ENCODE results near the gene SLF2.

Gene SLF2, protein sequence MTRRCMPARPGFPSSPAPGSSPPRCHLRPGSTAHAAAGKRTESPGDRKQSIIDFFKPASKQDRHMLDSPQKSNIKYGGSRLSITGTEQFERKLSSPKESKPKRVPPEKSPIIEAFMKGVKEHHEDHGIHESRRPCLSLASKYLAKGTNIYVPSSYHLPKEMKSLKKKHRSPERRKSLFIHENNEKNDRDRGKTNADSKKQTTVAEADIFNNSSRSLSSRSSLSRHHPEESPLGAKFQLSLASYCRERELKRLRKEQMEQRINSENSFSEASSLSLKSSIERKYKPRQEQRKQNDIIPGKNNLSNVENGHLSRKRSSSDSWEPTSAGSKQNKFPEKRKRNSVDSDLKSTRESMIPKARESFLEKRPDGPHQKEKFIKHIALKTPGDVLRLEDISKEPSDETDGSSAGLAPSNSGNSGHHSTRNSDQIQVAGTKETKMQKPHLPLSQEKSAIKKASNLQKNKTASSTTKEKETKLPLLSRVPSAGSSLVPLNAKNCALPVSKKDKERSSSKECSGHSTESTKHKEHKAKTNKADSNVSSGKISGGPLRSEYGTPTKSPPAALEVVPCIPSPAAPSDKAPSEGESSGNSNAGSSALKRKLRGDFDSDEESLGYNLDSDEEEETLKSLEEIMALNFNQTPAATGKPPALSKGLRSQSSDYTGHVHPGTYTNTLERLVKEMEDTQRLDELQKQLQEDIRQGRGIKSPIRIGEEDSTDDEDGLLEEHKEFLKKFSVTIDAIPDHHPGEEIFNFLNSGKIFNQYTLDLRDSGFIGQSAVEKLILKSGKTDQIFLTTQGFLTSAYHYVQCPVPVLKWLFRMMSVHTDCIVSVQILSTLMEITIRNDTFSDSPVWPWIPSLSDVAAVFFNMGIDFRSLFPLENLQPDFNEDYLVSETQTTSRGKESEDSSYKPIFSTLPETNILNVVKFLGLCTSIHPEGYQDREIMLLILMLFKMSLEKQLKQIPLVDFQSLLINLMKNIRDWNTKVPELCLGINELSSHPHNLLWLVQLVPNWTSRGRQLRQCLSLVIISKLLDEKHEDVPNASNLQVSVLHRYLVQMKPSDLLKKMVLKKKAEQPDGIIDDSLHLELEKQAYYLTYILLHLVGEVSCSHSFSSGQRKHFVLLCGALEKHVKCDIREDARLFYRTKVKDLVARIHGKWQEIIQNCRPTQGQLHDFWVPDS

DNA sequence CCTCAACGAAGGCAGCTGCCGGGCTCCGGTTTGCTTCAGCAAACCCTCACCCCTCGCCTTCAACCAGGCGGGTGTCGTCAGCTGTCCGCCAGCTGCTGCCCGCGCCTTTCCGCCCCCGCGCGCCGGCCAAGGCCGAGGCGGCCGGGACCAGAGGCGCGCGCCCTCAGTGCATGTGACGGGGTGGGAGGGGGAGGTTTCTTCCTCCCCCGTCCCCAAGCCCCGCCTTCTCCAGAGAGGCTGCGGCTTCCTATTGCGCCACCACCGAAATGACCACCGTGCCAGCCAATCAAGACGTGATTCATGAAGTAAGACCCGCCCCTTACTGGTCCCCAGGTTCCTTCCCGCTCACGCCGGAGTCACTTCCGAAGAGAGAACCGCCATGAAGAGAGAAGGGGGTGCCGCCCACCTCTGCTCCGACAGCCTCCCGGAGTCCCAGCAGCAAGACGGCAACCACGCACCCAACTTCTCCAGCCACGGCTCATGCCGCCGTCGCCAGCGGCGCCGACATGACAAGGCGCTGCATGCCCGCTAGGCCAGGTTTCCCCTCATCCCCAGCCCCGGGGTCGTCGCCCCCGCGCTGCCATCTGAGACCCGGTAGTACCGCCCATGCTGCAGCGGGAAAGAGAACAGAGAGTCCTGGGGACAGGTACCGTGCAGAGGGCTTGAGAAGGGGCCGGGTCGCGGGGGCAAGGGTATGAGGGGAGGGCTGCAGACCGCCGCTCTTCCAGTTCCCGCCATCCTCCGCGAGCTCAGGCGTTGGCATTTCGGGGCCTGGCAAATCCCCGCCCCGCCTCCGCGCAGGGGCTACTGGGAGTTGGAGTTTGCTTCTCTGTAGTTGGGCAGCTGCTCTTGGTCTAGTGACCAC is at the start of gene SLF2:
Gene SLF2, plus strand, starts transcription at position 359 of the 865 bp plus-strand sequence. Its CDS starts 148 bp downstream, at position 507.
- peak; percentile 99 for DNase-seq

DNA sequence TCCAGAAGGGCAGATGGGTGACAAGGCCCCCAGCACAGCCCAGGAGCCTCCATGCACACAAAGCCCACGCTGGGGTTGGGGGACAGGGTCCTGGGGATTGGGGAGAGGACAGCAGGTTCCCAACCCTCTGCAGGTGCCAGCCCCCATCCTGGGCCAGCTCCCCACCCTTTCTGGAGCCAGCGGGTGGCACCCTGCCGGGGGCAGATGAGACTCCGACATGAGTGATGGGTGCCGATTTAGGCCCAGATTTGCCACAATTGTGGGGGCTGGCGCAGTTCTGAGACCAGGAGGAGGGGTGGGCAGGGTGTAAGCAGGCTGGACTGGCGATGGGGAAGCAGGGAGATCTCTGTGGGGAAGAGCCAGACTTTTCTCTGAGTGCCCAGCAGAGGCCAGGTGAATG is 49.3 kb upstream of the SLF2 start:
- DNase-seq, result no peak

DNA sequence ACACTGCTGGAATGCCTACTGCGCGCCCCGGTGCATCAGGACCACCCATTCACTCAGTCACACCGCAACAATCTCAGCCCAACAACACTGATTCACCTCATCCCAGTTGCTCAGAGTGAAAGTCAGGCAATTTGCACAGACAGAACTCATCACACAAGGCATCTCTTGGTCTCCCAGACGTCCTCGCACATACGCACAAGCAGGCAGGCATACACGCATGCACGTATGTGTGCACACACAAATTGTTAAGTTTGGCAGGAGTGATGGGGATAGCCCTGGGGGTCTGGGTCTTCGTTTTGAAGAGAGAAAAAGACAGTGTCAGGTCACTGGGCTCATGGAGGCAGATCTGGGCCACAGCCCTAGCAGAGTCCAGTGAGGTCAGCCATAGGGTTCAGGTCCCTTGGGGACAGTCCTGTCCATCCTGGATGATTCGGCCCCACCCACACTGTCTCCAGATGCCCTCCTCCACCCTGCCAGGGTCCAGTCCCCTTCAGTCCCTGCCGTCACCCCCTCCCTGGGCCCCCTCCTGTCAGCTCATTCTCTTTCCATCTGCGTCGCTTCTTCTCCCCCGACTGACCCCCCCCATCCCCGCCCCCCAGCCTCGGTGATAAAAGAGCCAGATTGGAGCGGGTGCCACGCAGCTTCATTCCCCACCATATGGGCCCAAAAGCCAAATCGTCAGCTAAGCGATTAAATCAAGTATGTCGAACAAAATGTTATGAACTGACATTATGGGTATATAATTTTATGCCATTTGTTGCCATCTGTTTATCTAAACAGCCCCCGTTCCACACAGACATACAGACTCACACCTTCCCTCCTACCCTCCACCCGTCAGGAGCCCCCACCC is 48.5 kb upstream of the SLF2 start:
- no peak for DNase-seq

GRCh38 chr10:100864978-100865377 is 47.8 kb upstream of the SLF2 start:
- no peak for DNase-seq

- DNase-seq, result no peak
Measured at GRCh38 chr10:100866010-100866409, 46.8 kb upstream of the SLF2 start.

DNA sequence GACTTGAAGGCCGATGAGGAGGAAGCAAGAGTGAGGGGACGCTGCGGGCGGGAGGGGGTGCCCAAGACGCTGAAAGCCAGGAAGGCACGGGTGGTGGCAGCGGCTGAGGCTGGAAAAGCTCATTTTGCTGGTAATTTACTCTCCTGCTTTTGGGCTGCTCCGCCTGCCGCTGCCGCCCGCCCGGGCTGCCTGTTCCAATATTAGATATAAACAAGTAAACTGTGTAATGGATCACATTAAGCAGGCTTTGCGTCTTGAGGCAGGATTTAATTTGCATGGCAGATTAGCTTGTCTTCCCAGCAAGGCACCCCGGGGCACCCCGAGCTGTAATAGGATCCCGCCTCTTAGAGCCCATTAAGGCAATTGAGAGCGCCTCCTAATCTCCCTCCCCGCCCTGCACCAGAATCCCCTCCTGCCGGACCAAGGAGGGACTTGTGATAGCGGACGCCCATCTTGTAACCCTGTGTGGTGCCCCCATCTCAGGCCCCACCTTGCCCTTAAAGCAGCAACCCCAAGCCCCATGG is 46.1 kb upstream of the SLF2 start:
- DNase-seq, result no peak

DNA sequence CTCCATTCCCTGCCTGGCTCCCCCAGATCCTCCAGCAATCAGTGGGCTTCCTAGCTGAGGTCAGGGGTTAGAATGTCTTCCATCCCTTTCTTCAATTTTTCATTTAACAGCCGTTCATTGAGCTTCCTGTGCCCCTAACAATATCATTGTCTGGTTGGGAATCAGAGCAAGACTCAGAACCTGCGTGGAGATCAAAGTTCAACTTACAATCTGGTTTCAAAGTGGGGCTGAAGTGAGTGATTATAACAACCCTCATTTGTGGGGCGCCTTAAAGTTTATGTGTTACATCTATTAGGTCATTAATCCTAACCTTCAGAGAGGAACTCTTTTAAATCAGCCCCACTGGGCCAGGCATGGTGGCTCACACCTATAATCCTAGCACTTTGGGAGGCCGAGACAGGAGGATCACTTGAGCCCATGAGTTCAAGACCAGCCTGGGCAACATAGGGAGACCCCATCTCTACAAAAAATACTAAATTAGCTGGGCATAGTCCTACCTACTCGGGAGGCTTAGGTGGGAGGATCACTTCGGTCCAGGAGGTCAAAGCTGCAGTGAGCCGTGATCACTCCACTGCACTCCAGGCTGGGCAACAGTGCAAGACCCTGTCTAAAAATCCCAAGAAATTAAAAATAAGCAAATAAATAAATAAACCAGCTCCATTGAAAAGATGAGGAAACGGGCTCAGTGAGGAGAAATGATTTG is 45.4 kb upstream of the SLF2 start:
- no peak for DNase-seq

- no peak for DNase-seq
Measured at GRCh38 chr10:100868382-100868781, 44.4 kb upstream of the SLF2 start.

GRCh38 chr10:100869399-100869798 is 43.4 kb upstream of the SLF2 start:
- no peak for DNase-seq

- peak; percentile 36 for DNase-seq
Measured at GRCh38 chr10:100872034-100872791, 40.5 kb upstream of the SLF2 start.

DNA sequence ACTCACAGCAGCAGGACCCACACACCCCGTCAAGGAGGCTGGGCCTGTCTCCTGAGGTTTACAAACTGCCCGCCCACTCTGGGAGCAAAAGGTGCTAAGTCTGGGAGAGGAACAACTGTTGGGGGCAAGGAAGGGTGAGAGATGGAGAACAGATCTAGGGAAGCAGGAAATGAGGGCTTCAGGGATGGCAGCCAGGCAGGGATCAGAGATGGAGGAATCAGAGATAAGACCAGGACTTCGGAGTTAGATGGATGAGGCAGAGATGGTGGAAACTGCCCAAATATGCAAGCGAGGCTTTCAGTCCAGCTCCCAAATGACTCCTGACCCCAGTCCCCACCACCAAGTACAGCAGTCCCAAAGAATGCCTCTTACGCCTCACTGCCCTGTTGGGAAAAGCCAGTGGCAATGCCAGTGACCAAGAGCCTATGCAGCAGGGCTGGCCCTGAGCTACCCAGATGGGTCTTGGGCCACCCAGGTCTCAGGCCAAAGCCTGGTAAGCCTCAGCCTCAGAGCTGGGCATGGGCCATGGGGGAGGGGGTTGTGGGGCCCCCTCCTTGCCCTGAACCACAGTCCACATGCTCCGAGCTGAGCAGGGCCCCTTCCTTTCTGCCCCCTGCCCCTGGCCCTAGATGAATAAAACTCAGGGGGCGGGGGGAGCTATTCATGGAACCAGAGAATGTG is 39.5 kb upstream of the SLF2 start:
- DNase-seq, result no peak

GRCh38 chr10:100873827-100874326 is 38.9 kb upstream of the SLF2 start:
- no peak for DNase-seq

GRCh38 chr10:100874702-100875483 is 37.9 kb upstream of the SLF2 start:
- DNase-seq, result no peak

DNA sequence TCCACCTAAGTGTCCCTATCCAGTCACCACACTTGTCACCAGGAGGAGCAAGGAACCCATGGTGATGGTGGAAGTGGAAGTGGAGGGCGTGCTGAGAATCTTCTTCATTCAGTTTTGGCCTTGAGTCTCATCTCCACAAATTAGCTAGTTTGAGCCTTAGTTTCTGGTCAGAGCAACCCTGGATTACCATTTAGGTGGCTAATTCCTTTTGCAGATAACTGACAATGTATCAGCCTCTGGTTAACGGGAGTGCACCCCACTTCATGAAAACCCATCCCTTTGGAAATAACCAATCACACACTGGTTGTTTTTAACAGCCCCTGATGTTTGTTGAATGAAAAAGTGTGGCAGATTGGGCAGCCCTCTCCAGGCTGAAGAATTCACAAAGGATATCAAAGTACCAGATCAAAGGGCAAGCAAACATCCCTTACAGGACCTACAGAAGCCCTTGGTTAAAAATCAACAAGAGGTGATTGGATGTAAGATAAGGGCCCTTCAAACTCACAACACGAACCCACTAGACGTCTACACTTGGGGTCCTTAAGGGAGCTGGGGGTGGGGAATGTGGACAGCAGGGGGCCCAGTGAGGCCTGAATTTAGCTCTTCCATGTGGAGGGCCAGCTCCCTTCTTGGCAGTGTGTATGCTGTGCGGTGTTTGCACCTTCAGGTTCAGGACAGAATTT is 37.1 kb upstream of the SLF2 start:
- no peak for DNase-seq

DNA sequence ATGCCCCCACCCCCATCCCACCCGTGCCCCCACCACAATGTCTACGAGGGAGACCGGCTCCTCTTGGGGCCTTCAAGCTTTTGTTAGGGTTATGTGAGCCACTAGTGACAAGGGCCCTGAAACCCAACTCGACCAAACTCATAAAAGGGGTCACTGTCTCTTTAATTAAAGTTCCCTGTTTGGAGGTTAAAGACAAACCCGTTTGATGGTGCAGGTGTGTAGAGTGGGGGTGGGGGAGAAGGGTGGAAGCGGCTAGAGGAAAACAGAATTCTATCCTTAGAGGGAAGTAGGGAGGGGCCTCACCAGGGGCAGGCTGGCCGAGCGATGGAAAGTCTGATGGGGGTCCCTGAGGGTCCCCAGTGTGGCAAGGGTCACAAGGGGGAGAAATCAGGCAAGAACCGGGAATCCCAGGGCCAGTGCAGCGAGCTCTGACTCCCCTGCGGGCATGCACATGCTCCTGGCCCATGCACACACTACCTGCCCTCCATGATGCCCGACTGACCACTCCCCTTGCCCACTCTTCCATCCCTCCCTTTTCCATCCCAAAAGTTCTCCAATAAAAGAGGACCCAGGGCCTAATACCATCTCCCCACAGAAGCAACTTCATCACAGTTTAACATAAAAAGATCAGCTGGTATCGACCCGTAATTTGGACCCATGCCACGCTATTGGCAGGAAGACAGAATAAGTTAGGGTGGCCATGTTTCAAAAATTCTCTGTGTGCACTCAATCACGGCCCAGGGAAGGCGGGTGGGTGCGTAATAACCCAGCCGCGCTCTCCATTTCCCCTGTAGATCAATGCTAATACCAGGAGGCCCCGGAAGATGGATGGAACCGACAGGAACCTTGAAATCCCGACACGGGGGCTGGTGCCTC is 35.9 kb upstream of the SLF2 start:
- no peak for DNase-seq

GRCh38 chr10:100877461-100877850 is 35.3 kb upstream of the SLF2 start:
- no peak for DNase-seq

Measured in femur (tissue), 1 donor.